HepG2 (cell line): ENCODE data around the gene SCMH1. TPM values are rescaled to one million over a fixed set of nuclear protein-coding genes. Genes with fewer than 3 reads are reported as not detected.

Experiments used
- BORCS8-MEF2B ChIP-seq: sonication (generic); formaldehyde crosslinking; IDR thresholded peaks from 2 replicates; pipeline ENCODE4 v1.8.0; 2022; ENCODE audit warnings: mild to moderate bottlenecking, missing genetic modification reagents
- CREM ChIP-seq, 2 experiments: sonication (generic) in 1 of 2; formaldehyde crosslinking in 1 of 2; IDR thresholded peaks; 2 replicates each; pipeline versions ENCODE4 v1.4.0 to v1.6.1; 2016 to 2020; ENCODE audit warnings: antibody characterized with exemption in 1 of 2, mild to moderate bottlenecking in 1 of 2, missing genetic modification reagents in 1 of 2
- IRF9 ChIP-seq: sonication (generic); formaldehyde crosslinking; IDR thresholded peaks from 2 replicates; pipeline ENCODE4 v1.8.0; 2022; ENCODE audit warnings: missing genetic modification reagents, mild to moderate bottlenecking, borderline replicate concordance
- JARID2 ChIP-seq: sonication (generic); formaldehyde crosslinking; IDR thresholded peaks from 2 replicates; pipeline ENCODE4 v1.8.1; 2023; ENCODE audit warnings: missing genetic modification reagents, inconsistent platforms; ENCODE audit not compliant: insufficient replicate concordance
- LRRFIP1 ChIP-seq: sonication (generic); formaldehyde crosslinking; conservative IDR thresholded peaks from 2 replicates; pipeline ENCODE4 v1.4.0; 2020; ENCODE audit warnings: missing genetic modification reagents
- PRDM4 ChIP-seq: sonication (generic); formaldehyde crosslinking; IDR thresholded peaks from 2 replicates; pipeline ENCODE4 v1.9.0; 2021; ENCODE audit warnings: missing genetic modification reagents, borderline replicate concordance
- SALL1 ChIP-seq: sonication (generic); formaldehyde crosslinking; IDR thresholded peaks from 2 replicates; pipeline ENCODE4 v1.8.0; 2022; ENCODE audit warnings: mild to moderate bottlenecking, missing genetic modification reagents
- SMC3 ChIP-seq: IDR thresholded peaks from 2 replicates; pipeline ENCODE4 v1.6.1; 2011; ENCODE audit warnings: low read length, improper control_type of control experiment
- SOX6 ChIP-seq, 2 experiments: fragments of 450-650 bp in 1 of 2; sonication (generic) in 1 of 2; formaldehyde crosslinking in 1 of 2; IDR thresholded peaks; 2 replicates each; pipeline versions ENCODE4 v1.4.0 to v1.6.1; 2017 to 2020; ENCODE audit warnings: antibody characterized with exemption in 1 of 2, mild to moderate bottlenecking in 1 of 2, missing genetic modification reagents in 1 of 2
- ZC3H4 ChIP-seq: sonication (generic); formaldehyde crosslinking; IDR thresholded peaks from 2 replicates; pipeline ENCODE4 v1.4.0; 2020; ENCODE audit warnings: missing genetic modification reagents, borderline replicate concordance
- ZFP36L2 ChIP-seq: sonication (generic); formaldehyde crosslinking; IDR thresholded peaks from 2 replicates; pipeline ENCODE4 v1.4.0; 2020; ENCODE audit warnings: missing genetic modification reagents
- ZHX2 ChIP-seq, 2 experiments: sonication (generic) in 1 of 2; formaldehyde crosslinking in 1 of 2; IDR thresholded peaks; 2 replicates each; pipeline versions ENCODE4 v1.6.1 to v1.9.0; 2014 to 2022; ENCODE audit warnings: antibody characterized with exemption in 1 of 2, borderline replicate concordance in 1 of 2, inconsistent platforms in 1 of 2, low read depth in 1 of 2, missing genetic modification reagents in 1 of 2
- ZMYM3 ChIP-seq: sonication (generic); formaldehyde crosslinking; IDR thresholded peaks from 2 replicates; pipeline ENCODE4 v1.5.1; 2020; ENCODE audit warnings: mild to moderate bottlenecking, missing genetic modification reagents
- ZNF34 ChIP-seq: sonication (generic); formaldehyde crosslinking; IDR thresholded peaks from 2 replicates; pipeline ENCODE4 v1.4.0; 2020; ENCODE audit warnings: mild to moderate bottlenecking, missing genetic modification reagents, borderline replicate concordance
- ZNF576 ChIP-seq: sonication (generic); formaldehyde crosslinking; IDR thresholded peaks from 2 replicates; pipeline ENCODE4 v1.4.0; 2020; ENCODE audit warnings: mild to moderate bottlenecking, missing genetic modification reagents
- polyA plus RNA-seq, 8 experiments: library from polyadenylated mRNA; depleted of rRNA in 3 of 8; stranded (reverse) in 7 of 8; unstranded in 1 of 8; fragments of >200 nt; fragmentation: Illumina TruSeq in 4 of 8; extraction: Trizol in 4 of 8; gene quantifications; 2 replicates each; pipeline versions ENCODE4 v1.2.1 to v1.2.3, GENCODE V29; 2011 to 2016; ENCODE audit warnings: low read depth in 4 of 8, missing spikeins in 1 of 8, mixed read lengths in 1 of 8; ENCODE audit not compliant: insufficient read depth in 1 of 8
- total RNA-seq, 5 experiments: library from RNA; depleted of rRNA; stranded (reverse); fragments of >200 nt; fragmentation: Illumina TruSeq; extraction: Trizol; gene quantifications; 2 replicates each; pipeline ENCODE4 v1.2.3, GENCODE V29; 2016; ENCODE audit warnings: low read depth in 1 of 5

Gene SCMH1
- total and polyA plus RNA-seq, 2 of the 13 experiments (the other 11 are each of a cell fraction or from before 2014, with no cell fraction given): 41.8 to 52.6 TPM

GRCh38 chr1:41268154-41268770 lies 26.2 kb upstream of the SCMH1 start (continued):
- no peak for TF ChIP-seq ZHX2 (IDR thresholded peaks at IDR 0.05; ENCODE audit: low read depth)
- TF ChIP-seq ZHX2 (CRISPR knock-in tag; IDR thresholded peaks at IDR 0.05; ENCODE audit: borderline replicate concordance): no peak
- TF ChIP-seq ZC3H4 (CRISPR knock-in tag): no peak
- no peak for TF ChIP-seq PRDM4 (CRISPR knock-in tag)
- TF ChIP-seq JARID2 (CRISPR knock-in tag): no peak
- TF ChIP-seq ZNF34 (CRISPR knock-in tag): no peak
- TF ChIP-seq SALL1: 0 out of 2 replicates have a peak, but pooled peaks have one; percentile 21
- TF ChIP-seq IRF9: no peak
- no peak for TF ChIP-seq CREM (IDR thresholded peaks at IDR 0.05)
- TF ChIP-seq CREM (CRISPR knock-in tag; IDR thresholded peaks at IDR 0.05): no peak
- peak; percentile 80 for TF ChIP-seq SMC3
- TF ChIP-seq SOX6 (IDR thresholded peaks at IDR 0.05): no peak
- no peak for TF ChIP-seq SOX6 (CRISPR knock-in tag; IDR thresholded peaks at IDR 0.05)
- no peak for TF ChIP-seq ZFP36L2 (CRISPR knock-in tag)
- TF ChIP-seq BORCS8-MEF2B (CRISPR knock-in tag): no peak
- no peak for TF ChIP-seq LRRFIP1 (CRISPR knock-in tag)
- TF ChIP-seq ZNF576: no peak
- no peak for TF ChIP-seq ZMYM3 (CRISPR knock-in tag)
